Erythroblast (primary cell): Measurements from ENCODE around the gene CORO1C.
"Not testable (repeated sequence)": the region's sequence is repeated elsewhere in the genome, so short reads cannot be mapped to it uniquely, and the experiment has no call there.

Experiments used
- DNase-seq, 2 experiments: peaks; one replicate each; lab custom pipeline; 2025; lab: John Stamatoyannopoulos, UW
- GATA1 ChIP-seq: IDR thresholded peaks from 2 replicates; pipeline ENCODE4 v1.6.1; 2011; ENCODE audit warnings: low read depth, mild to moderate bottlenecking, control low read depth, low read length, moderate library complexity
- POLR2A ChIP-seq: IDR thresholded peaks from 2 replicates; pipeline ENCODE4 v1.6.1; 2011; ENCODE audit warnings: mild to moderate bottlenecking, low read length

CORO1C gene

DNA sequence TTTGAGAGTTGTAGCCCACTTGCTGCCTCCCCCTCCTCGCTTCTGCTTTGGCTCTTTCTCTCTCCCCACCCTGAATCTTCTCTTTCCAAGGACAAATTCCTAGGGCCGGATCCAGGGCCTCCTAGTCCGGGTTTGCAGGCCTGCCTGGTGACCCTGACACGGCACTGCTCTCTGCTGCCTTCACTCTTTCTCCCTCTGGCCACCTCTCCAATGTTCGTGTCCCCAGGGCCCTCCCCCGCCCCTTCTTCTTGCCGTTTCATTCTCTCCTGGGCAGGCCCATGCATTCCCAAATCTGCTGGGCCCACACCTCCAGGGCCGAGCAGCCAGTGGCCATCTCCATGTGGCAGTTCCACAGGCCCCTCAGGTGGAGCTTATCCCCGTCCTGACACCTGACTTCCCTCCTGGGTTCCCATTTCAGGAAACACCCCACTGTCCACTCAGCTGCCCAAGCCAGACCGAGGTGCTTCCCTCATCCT is 34.0 kb upstream of the CORO1C start:
- no peak for DNase-seq
- TF ChIP-seq POLR2A = no peak
- TF ChIP-seq GATA1 = no peak

- DNase-seq = no peak
- TF ChIP-seq GATA1 (no peak), POLR2A (no peak)
These were observed 33.4 kb upstream of the CORO1C start for GRCh38 chr12:108764540-108765288.

- no peak for DNase-seq
- TF ChIP-seq GATA1 = no peak
- TF ChIP-seq POLR2A = no peak
These were observed 29.9 kb upstream of the CORO1C start for GRCh38 chr12:108761226-108761625.

GRCh38 chr12:108759924-108760323 is 28.6 kb upstream of the CORO1C start:
- no peak for DNase-seq
- no peak for TF ChIP-seq GATA1
- TF ChIP-seq POLR2A = no peak

- no peak for DNase-seq
- no peak for TF ChIP-seq GATA1
- no peak for TF ChIP-seq POLR2A
These were observed 26.5 kb upstream of the CORO1C start for GRCh38 chr12:108757856-108758255.

- TF ChIP-seq POLR2A (no peak), GATA1 (no peak)
- no peak for DNase-seq
These were observed 25.1 kb upstream of the CORO1C start for GRCh38 chr12:108756421-108756820.

GRCh38 chr12:108755481-108755880 is 24.2 kb upstream of the CORO1C start:
- no peak for DNase-seq
- TF ChIP-seq GATA1 (no peak), POLR2A (no peak)

- DNase-seq = no peak
- no peak for TF ChIP-seq POLR2A
- no peak for TF ChIP-seq GATA1
These were observed 22.7 kb upstream of the CORO1C start for GRCh38 chr12:108753976-108754375.

DNA sequence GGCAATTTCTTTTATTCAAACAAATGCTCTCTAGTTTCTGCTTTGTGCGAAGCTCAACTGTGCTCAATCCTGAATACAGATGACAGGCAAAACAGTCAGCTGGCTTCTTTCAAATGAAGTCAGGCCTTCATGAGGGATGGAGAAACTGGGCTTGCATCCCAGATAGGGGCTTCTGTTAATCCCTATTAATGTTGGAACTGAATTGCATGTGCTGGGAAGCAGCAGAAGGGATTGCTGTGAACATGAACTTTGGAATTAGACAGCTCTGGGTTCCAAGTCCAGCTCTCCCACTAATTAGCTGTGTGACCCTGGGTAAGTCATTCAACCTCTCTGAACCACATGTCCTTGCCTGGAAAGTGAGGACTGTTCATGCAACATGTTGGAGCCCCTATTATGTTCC is 21.1 kb upstream of the CORO1C start:
- DNase-seq = no peak
- TF ChIP-seq POLR2A (no peak), GATA1 (no peak)

- no peak for TF ChIP-seq GATA1
- TF ChIP-seq POLR2A = no peak
- DNase-seq = no peak
These were observed 20.5 kb upstream of the CORO1C start for GRCh38 chr12:108751821-108752220.

- not testable (repeated sequence) for DNase-seq
These were observed 19.7 kb upstream of the CORO1C start for GRCh38 chr12:108751003-108751402.

DNA sequence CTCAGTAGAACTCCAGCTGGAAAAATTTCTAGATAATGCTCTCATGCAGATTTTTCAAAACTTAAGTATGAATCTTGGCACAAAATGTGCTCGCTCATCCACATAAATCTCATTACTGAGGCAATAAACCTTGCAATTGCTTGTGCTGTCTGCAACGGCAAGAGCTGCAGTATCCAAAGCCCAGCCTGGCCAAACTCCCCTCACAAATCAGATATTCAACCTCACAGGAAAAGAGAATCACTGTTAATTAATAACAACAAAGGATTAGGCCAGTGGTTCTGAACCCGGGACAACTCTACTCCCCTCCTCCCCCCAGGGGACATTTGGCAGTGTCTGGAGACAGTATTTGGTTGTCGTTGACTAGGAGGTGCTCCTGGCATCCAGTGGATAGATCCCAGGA is 19.2 kb upstream of the CORO1C start:
- no peak for TF ChIP-seq GATA1
- no peak for TF ChIP-seq POLR2A
- DNase-seq = no peak

GRCh38 chr12:108747563-108747962 is 16.2 kb upstream of the CORO1C start:
- TF ChIP-seq GATA1 (no peak), POLR2A (no peak)
- DNase-seq = no peak

- TF ChIP-seq GATA1 (no peak), POLR2A (no peak)
- no peak for DNase-seq
These were observed 14.3 kb upstream of the CORO1C start for GRCh38 chr12:108745641-108746040.

DNA sequence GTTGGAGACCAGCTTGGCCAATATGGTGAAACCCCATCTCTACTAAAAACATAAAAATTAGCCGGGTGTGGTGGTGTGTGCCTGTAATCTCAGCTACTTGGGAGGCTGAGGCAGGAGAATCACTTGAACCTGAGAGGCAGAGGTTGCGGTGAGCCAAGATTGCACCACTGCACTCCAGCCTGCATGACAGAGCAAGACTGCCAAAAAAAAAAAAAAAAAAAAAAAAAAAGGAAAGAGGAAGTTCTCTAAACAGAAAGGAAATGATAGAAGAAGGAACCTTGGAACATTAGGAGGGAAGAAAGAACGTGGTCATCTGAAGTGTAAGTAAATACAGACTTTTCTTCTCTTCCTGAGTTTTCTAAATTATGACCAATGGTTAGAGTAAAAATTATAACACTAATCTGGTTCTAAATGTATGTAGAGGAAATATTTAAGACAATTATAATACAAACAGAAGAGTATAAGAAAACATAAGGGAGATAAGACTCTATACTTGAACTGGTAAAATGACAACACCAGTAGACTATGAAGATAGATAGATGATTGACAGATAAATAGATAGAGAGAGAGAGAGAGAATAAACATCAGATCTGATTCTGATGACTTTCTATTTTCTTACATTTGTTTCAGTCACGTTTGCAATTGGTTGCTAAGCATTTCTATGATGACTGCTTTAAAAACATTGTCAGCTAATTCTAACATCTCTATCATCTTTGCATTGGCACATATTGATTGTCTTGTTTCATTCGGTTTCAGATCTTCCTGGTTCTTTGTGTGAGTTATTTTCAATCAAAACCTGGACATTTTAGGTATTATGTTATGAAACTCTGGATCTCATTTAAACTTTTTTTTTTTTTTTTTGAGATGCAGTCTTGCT is 12.9 kb upstream of the CORO1C start:
- TF ChIP-seq POLR2A = no peak
- TF ChIP-seq GATA1 = no peak
- no peak for DNase-seq
